K562 (cell line): Measurements from ENCODE around the gene CERS6.

Experiments used
- CTCF ChIP-seq, 3 experiments: IDR thresholded peaks in 2 of 3; conservative IDR thresholded peaks in 1 of 3; 2 replicates each; pipeline ENCODE4 v1.5.1; 2011 to 2012; ENCODE audit warnings: low read length in 3 of 3, mild to moderate bottlenecking in 3 of 3, control low read depth in 2 of 3, improper control_type of control experiment in 1 of 3, inconsistent platforms in 1 of 3, low read depth in 1 of 3, mixed read lengths in 1 of 3, moderate library complexity in 1 of 3; ENCODE audit not compliant: insufficient read depth in 2 of 3
- ELF2 ChIP-seq: fragments of 250-450 bp; sonication (Bioruptor Pico); IDR thresholded peaks from 2 replicates; pipeline ENCODE4 v1.5.0; 2021; ENCODE audit warnings: mild to moderate bottlenecking
- FOXM1 ChIP-seq, 2 experiments: fragments of 450-650 bp in 1 of 2; sonication (generic) in 1 of 2; formaldehyde crosslinking in 1 of 2; IDR thresholded peaks; 2 replicates each; pipeline versions ENCODE4 v1.6.1 to v1.9.0; 2017 to 2022; ENCODE audit warnings: low read depth in 2 of 2, mild to moderate bottlenecking in 2 of 2, missing genetic modification reagents in 1 of 2, moderate library complexity in 1 of 2
- IRF2 ChIP-seq: sonication (generic); formaldehyde crosslinking; IDR thresholded peaks from 2 replicates; pipeline ENCODE4 v1.8.1; 2022; ENCODE audit warnings: mild to moderate bottlenecking, missing genetic modification reagents
- PML ChIP-seq: IDR thresholded peaks from 2 replicates; pipeline ENCODE4 v1.6.1; 2012; ENCODE audit warnings: low read length, inconsistent platforms
- PREB ChIP-seq: sonication (generic); formaldehyde crosslinking; IDR thresholded peaks from 2 replicates; pipeline ENCODE4 v1.8.1; 2023; ENCODE audit warnings: mild to moderate bottlenecking, missing genetic modification reagents
- TCF7 ChIP-seq: sonication (generic); IDR thresholded peaks from 2 replicates; pipeline ENCODE4 v1.6.1; 2016; ENCODE audit warnings: antibody characterized with exemption, borderline replicate concordance
- ZNF444 ChIP-seq: fragments of 250-450 bp; sonication (Bioruptor Pico); IDR thresholded peaks from 2 replicates; pipeline ENCODE4 v1.4.0; 2020; ENCODE audit warnings: mild to moderate bottlenecking, moderate library complexity
- TF ChIP-seq, protein P1 (sequence below): fragments of 150-350 bp; conservative IDR thresholded peaks from 2 replicates; pipeline ENCODE4 v1.6.1; 2014; ENCODE audit warnings: low read length

DNA sequence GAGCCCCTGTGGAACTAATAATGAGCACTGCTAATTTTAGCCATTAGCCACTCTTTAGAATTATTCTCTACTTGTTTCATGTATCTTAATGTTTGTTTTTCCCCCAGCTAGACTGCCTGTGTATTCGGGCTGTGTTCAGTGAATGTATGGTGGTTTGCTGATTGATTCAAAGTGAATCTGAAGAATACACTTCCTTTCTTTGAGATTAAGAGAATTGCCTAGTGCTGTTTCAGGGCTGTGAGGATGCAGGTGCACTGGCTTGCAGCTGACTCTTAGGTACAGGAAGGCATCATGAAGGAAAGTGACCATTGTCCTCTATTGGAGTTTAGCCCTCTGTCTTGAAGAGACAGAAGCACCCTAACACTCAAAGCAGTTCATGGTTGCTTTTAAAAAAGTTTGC lies 138.7 kb downstream of the CERS6 start:
- TF ChIP-seq FOXM1 (IDR thresholded peaks at IDR 0.05; ENCODE audit: low read depth) (no peak), FOXM1 (CRISPR knock-in tag; IDR thresholded peaks at IDR 0.05; ENCODE audit: low read depth) (no peak), CTCF (IDR thresholded peaks at IDR 0.05 in 2 of 3, conservative IDR thresholded peaks at IDR 0.05 in 1 of 3; ENCODE audit: insufficient read depth in 2 of 3, low read depth in 1 of 3, low read length in 3 of 3) (no peak), IRF2 (CRISPR knock-in tag) (no peak), PREB (CRISPR knock-in tag) (no peak), ZNF444 (no peak), TCF7 (no peak), ELF2 (no peak), PML (no peak)
- TF ChIP-seq, protein P1, sequence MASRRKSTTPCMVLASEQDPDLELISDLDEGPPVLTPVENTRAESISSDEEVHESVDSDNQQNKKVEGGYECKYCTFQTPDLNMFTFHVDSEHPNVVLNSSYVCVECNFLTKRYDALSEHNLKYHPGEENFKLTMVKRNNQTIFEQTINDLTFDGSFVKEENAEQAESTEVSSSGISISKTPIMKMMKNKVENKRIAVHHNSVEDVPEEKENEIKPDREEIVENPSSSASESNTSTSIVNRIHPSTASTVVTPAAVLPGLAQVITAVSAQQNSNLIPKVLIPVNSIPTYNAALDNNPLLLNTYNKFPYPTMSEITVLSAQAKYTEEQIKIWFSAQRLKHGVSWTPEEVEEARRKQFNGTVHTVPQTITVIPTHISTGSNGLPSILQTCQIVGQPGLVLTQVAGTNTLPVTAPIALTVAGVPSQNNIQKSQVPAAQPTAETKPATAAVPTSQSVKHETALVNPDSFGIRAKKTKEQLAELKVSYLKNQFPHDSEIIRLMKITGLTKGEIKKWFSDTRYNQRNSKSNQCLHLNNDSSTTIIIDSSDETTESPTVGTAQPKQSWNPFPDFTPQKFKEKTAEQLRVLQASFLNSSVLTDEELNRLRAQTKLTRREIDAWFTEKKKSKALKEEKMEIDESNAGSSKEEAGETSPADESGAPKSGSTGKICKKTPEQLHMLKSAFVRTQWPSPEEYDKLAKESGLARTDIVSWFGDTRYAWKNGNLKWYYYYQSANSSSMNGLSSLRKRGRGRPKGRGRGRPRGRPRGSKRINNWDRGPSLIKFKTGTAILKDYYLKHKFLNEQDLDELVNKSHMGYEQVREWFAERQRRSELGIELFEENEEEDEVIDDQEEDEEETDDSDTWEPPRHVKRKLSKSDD = no peak
